GM19023 (cell line): ENCODE measurements around the gene GABARAP.

ENCODE experiments used
- ATAC-seq: cut with Tn5 transposase; IDR thresholded peaks from one replicate; pipeline ENCODE4 v1.9.1; 2021; ENCODE audit warnings: mild to moderate bottlenecking, moderate library complexity; ENCODE audit not compliant: unreplicated experiment

Gene GABARAP

GRCh38 chr17:7241090-7241733 lies 1.0 kb downstream of the GABARAP start:
- ATAC-seq: no peak

- no peak for ATAC-seq
Observed at GRCh38 chr17:7240375-7240774, 1.9 kb downstream of the GABARAP start.

- ATAC-seq: peak; percentile 41
Observed at GRCh38 chr17:7239091-7240027, 2.9 kb downstream of the GABARAP start, which contains the start of gene PHF23. Gene PHF23, minus strand, starts transcription at chr17:7239457. Its CDS starts 178 bp downstream, at chr17:7239279.

GRCh38 chr17:7238420-7239090 lies 3.7 kb downstream of the GABARAP start:
- no peak for ATAC-seq

- ATAC-seq: no peak
Observed at GRCh38 chr17:7237761-7238419, 4.4 kb downstream of the GABARAP start.

- no peak for ATAC-seq
Observed at GRCh38 chr17:7237266-7237760, 4.9 kb downstream of the GABARAP start.

GRCh38 chr17:7236808-7237207 lies 5.4 kb downstream of the GABARAP start:
- no peak for ATAC-seq

GRCh38 chr17:7235693-7236665 lies 6.3 kb downstream of the GABARAP start:
- ATAC-seq: no peak

- ATAC-seq: peak; percentile 47
Observed at GRCh38 chr17:7234083-7234951, 7.9 kb downstream of the GABARAP start, which contains the start of gene DVL2. Gene DVL2, minus strand, starts transcription at chr17:7234517. Its CDS starts 255 bp downstream, at chr17:7234262.

GRCh38 chr17:7233701-7234082 lies 8.6 kb downstream of the GABARAP start:
- ATAC-seq: no peak

GRCh38 chr17:7232114-7232513 lies 10.1 kb downstream of the GABARAP start:
- no peak for ATAC-seq

- ATAC-seq: no peak
Observed at GRCh38 chr17:7229504-7229903, 12.7 kb downstream of the GABARAP start.

- ATAC-seq: no peak
Observed at GRCh38 chr17:7228920-7229319, 13.3 kb downstream of the GABARAP start.

- ATAC-seq: no peak
Observed at GRCh38 chr17:7226721-7227710, 15.2 kb downstream of the GABARAP start.

GRCh38 chr17:7225711-7226331 lies 16.4 kb downstream of the GABARAP start:
- ATAC-seq: no peak

- no peak for ATAC-seq
Observed at GRCh38 chr17:7224661-7225111, 17.6 kb downstream of the GABARAP start.

GRCh38 chr17:7224110-7224509 lies 18.1 kb downstream of the GABARAP start:
- ATAC-seq: no peak
